Ishikawa (cell line): Measurements from ENCODE around the gene SRC.

ENCODE experiments used
- CEBPB ChIP-seq: IDR thresholded peaks from 2 replicates; pipeline ENCODE4 v1.6.1; 2012
- CREB1 ChIP-seq: IDR thresholded peaks from 2 replicates; pipeline ENCODE4 v1.6.1; 2012; ENCODE audit warnings: low read depth
- EGR1 ChIP-seq: IDR thresholded peaks from 2 replicates; pipeline ENCODE4 v1.6.1; 2012
- EP300 ChIP-seq: IDR thresholded peaks from 2 replicates; pipeline ENCODE4 v1.6.1; 2012; ENCODE audit warnings: borderline replicate concordance
- FOXM1 ChIP-seq: IDR thresholded peaks from 2 replicates; pipeline ENCODE4 v1.6.1; 2012; ENCODE audit warnings: low read depth, borderline replicate concordance
- NFIC ChIP-seq: IDR thresholded peaks from 2 replicates; pipeline ENCODE4 v1.6.1; 2012
- RAD21 ChIP-seq: IDR thresholded peaks from 2 replicates; pipeline ENCODE4 v1.6.1; 2012; ENCODE audit warnings: low read depth
- TAF1 ChIP-seq: IDR thresholded peaks from 2 replicates; pipeline ENCODE4 v1.6.1; 2012; ENCODE audit warnings: low read depth, mild to moderate bottlenecking
- TCF12 ChIP-seq: IDR thresholded peaks from 2 replicates; pipeline ENCODE4 v1.6.1; 2012; ENCODE audit warnings: low read depth
- TEAD4 ChIP-seq: IDR thresholded peaks from 2 replicates; pipeline ENCODE4 v1.6.1; 2012
- YY1 ChIP-seq: IDR thresholded peaks from 2 replicates; pipeline ENCODE4 v1.6.1; 2012; ENCODE audit warnings: low read depth
- ZBTB7A ChIP-seq: IDR thresholded peaks from 2 replicates; pipeline ENCODE4 v1.6.1; 2012; ENCODE audit warnings: low read depth
- TF ChIP-seq, protein P1 (sequence below): IDR thresholded peaks from 2 replicates; pipeline ENCODE4 v1.6.1; 2012; ENCODE audit warnings: low read depth, mild to moderate bottlenecking
- TF ChIP-seq, protein P2 (sequence below): IDR thresholded peaks from 2 replicates; pipeline ENCODE4 v1.6.1; 2012
- TF ChIP-seq, protein P3 (sequence below): IDR thresholded peaks from 2 replicates; pipeline ENCODE4 v1.6.1; 2012

SRC gene

DNA sequence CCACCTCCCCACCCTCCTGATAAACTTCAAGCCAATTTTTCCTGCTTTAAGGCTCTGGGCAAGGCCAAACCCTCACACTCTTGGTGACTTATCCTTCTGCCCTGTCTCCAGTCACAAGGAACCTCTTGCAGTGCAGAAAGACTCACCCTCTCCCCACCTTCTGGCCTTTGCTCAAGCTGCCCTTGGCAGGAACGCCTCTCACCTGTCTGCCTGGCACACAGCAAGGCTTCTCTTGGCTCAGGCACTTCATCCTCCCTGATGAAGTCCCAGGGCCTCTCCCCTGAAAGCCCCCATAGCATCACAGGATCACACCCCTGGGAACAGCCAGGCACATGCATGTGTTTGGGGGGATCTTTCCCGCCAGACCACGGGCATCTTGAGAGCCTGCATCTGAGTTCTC lies 106.3 kb downstream of the SRC start:
- TF ChIP-seq TCF12 = no peak
- TF ChIP-seq YY1 = no peak
- TF ChIP-seq, protein P1, sequence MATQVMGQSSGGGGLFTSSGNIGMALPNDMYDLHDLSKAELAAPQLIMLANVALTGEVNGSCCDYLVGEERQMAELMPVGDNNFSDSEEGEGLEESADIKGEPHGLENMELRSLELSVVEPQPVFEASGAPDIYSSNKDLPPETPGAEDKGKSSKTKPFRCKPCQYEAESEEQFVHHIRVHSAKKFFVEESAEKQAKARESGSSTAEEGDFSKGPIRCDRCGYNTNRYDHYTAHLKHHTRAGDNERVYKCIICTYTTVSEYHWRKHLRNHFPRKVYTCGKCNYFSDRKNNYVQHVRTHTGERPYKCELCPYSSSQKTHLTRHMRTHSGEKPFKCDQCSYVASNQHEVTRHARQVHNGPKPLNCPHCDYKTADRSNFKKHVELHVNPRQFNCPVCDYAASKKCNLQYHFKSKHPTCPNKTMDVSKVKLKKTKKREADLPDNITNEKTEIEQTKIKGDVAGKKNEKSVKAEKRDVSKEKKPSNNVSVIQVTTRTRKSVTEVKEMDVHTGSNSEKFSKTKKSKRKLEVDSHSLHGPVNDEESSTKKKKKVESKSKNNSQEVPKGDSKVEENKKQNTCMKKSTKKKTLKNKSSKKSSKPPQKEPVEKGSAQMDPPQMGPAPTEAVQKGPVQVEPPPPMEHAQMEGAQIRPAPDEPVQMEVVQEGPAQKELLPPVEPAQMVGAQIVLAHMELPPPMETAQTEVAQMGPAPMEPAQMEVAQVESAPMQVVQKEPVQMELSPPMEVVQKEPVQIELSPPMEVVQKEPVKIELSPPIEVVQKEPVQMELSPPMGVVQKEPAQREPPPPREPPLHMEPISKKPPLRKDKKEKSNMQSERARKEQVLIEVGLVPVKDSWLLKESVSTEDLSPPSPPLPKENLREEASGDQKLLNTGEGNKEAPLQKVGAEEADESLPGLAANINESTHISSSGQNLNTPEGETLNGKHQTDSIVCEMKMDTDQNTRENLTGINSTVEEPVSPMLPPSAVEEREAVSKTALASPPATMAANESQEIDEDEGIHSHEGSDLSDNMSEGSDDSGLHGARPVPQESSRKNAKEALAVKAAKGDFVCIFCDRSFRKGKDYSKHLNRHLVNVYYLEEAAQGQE = no peak
- no peak for TF ChIP-seq CREB1
- TF ChIP-seq, protein P2, sequence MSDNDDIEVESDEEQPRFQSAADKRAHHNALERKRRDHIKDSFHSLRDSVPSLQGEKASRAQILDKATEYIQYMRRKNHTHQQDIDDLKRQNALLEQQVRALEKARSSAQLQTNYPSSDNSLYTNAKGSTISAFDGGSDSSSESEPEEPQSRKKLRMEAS = no peak
- TF ChIP-seq ZBTB7A = no peak
- no peak for TF ChIP-seq TAF1
- TF ChIP-seq, protein P3, sequence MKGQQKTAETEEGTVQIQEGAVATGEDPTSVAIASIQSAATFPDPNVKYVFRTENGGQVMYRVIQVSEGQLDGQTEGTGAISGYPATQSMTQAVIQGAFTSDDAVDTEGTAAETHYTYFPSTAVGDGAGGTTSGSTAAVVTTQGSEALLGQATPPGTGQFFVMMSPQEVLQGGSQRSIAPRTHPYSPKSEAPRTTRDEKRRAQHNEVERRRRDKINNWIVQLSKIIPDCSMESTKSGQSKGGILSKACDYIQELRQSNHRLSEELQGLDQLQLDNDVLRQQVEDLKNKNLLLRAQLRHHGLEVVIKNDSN = no peak
- TF ChIP-seq CEBPB = no peak
- TF ChIP-seq EGR1 = no peak
- TF ChIP-seq TEAD4 = no peak
- TF ChIP-seq EP300 = no peak
- no peak for TF ChIP-seq NFIC
- TF ChIP-seq FOXM1 = no peak
- TF ChIP-seq RAD21 = no peak

- TF ChIP-seq, protein P1 = peak; percentile 77
- no peak for TF ChIP-seq EP300
Measured at GRCh38 chr20:37453288-37453687, 107.3 kb downstream of the SRC start.

GRCh38 chr20:37453836-37454235 lies 107.9 kb downstream of the SRC start:
- no peak for TF ChIP-seq TCF12
- TF ChIP-seq RAD21 = no peak
- TF ChIP-seq FOXM1 = no peak
- TF ChIP-seq, protein P1 = no peak

GRCh38 chr20:37454636-37455385 lies 108.9 kb downstream of the SRC start:
- TF ChIP-seq, protein P3 = no peak
- TF ChIP-seq EGR1 (no peak), TCF12 (no peak), ZBTB7A (no peak), NFIC (no peak), EP300 (no peak), TAF1 (no peak), CREB1 (no peak), RAD21 (no peak), CEBPB (no peak), FOXM1 (no peak), YY1 (no peak), TEAD4 (no peak)
- TF ChIP-seq, protein P2 = no peak
- TF ChIP-seq, protein P1 = no peak
